ENCODE data around the gene TMED7.
"Not testable (repeated sequence)": the region's sequence is repeated elsewhere in the genome, so short reads cannot be mapped to it uniquely, and the experiment has no call there.

TMED7 gene

GRCh38 chr5:115625579-115626444 lies at the start of gene TMED7:
Gene TMED7, minus strand, starts transcription at chr5:115626036. Its CDS starts 244 bp downstream, at chr5:115625792.
- Histone ChIP-seq H3K4me3 (ENCODE audit: low read length) (peak within 1 kb of the TSS; percentile 96), H3K27ac (ENCODE audit: low read length) (no peak within 1 kb of the TSS), H3K36me3 (ENCODE audit: control insufficient read depth, insufficient read depth, low read length) (no peaks in the 10 kb centered on the region), H3K9me3 (ENCODE audit: control insufficient read depth, insufficient read depth, low read length) (no peaks in the 10 kb centered on the region), H3K4me1 (ENCODE audit: control insufficient read depth, insufficient read depth, low read length) (no peaks in the 10 kb centered on the region), H3K27me3 (ENCODE audit: control insufficient read depth, insufficient read depth, low read length) (no peaks in the 10 kb centered on the region)
- DNase-seq (ENCODE audit: low read depth, low spot score) = peak; percentile 88
- no CpG with 5 or more reads among the region's 77 CpGs for WGBS (ENCODE audit: insufficient coverage, insufficient read length)

DNA sequence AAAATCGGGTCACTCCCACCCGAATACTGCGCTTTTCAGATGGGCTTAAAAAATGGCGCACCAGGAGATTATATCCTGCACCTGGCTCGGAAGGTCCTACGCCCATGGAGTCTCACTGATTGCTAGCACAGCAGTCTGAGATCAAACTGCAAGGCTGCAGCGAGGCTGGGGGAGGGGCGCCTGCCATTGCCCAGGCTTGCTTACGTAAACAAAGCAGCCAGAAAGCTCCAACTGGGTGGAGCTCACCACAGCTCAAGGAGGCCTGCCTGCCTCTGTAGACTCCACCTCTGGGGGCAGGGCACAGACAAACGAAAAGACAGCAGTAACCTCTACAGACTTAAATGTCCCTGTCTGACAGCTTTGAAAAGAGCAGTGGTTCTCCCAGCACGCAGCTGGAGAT lies 48.9 kb upstream of the TMED7 start:
- DNase-seq (ENCODE audit: low read depth, low spot score) = not testable (repeated sequence)
- WGBS (ENCODE audit: insufficient coverage, insufficient read length) = no CpG with 5 or more reads among the region's 11 CpGs

DNA sequence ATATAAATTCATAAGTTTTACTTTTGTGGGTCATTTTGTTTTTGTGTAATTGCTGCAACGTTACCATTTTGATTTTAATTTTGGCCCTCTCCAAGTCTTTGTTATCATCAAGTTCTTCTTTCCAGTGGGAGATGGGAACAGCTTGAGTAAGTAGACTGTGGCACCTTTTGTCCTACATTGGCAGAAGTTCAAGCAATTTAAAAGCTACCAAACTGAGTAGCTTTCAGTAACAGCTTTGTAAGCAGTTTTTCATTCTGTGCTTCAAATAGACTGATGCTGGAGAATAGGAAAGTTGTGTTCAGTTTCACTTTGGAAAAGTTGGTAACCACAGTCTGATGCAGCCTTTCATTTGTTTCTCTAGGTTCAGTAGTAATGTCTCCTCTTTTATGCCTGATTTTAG lies 47.8 kb upstream of the TMED7 start:
- no CpG with 5 or more reads among the region's 1 CpG for WGBS (ENCODE audit: insufficient coverage, insufficient read length)
- H3K36me3 ChIP-seq (ENCODE audit: control insufficient read depth, insufficient read depth, low read length) = no peaks in the 10 kb centered on the region
- no peak overlapping the region for H3K27ac ChIP-seq (ENCODE audit: low read length)
- H3K4me3 ChIP-seq (ENCODE audit: low read length) = no peak overlapping the region
- no peaks in the 10 kb centered on the region for H3K27me3 ChIP-seq (ENCODE audit: control insufficient read depth, insufficient read depth, low read length)
- DNase-seq (ENCODE audit: low read depth, low spot score) = no peak
- no peaks in the 10 kb centered on the region for H3K4me1 ChIP-seq (ENCODE audit: control insufficient read depth, insufficient read depth, low read length)
- H3K9me3 ChIP-seq (ENCODE audit: control insufficient read depth, insufficient read depth, low read length) = no peaks in the 10 kb centered on the region

More for the DNA sequence above, 48.9 kb upstream of the TMED7 start:
- not testable (repeated sequence) for H3K4me3 ChIP-seq (ENCODE audit: low read length); H3K27me3 ChIP-seq (ENCODE audit: control insufficient read depth, insufficient read depth, low read length); H3K4me1 ChIP-seq (ENCODE audit: control insufficient read depth, insufficient read depth, low read length); H3K27ac ChIP-seq (ENCODE audit: low read length); H3K9me3 ChIP-seq (ENCODE audit: control insufficient read depth, insufficient read depth, low read length); H3K36me3 ChIP-seq (ENCODE audit: control insufficient read depth, insufficient read depth, low read length)

- Histone ChIP-seq H3K9me3 (ENCODE audit: control insufficient read depth, insufficient read depth, low read length) (no peaks in the 10 kb centered on the region), H3K4me3 (ENCODE audit: low read length) (no peak overlapping the region), H3K4me1 (ENCODE audit: control insufficient read depth, insufficient read depth, low read length) (no peaks in the 10 kb centered on the region), H3K27me3 (ENCODE audit: control insufficient read depth, insufficient read depth, low read length) (no peaks in the 10 kb centered on the region), H3K27ac (ENCODE audit: low read length) (no peak overlapping the region), H3K36me3 (ENCODE audit: control insufficient read depth, insufficient read depth, low read length) (no peaks in the 10 kb centered on the region)
- WGBS (ENCODE audit: insufficient coverage, insufficient read length) = no CpG with 5 or more reads among the region's 1 CpG
- DNase-seq (ENCODE audit: low read depth, low spot score) = no peak
Observed at GRCh38 chr5:115671939-115672338, 46.1 kb upstream of the TMED7 start.

DNA sequence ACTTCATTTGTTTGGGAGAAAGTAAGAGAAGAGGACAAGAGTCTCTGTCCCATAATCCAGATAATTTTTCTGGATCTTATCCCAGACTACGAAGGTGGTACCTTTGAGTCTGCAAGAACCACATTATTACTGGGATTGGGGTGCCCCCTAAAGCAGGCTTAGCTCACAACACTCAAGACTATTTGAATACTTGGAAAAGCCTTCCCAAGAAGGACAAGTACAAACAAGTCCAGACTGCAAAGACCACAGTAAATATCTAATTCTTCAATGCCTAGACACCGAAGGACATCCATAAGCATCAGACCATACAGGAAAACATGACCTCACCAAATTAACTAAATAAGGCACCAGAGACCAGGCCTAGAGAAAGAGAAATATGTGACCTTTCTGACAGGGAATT lies 40.2 kb upstream of the TMED7 start:
- no peaks in the 10 kb centered on the region for H3K27me3 ChIP-seq (ENCODE audit: control insufficient read depth, insufficient read depth, low read length)
- WGBS (ENCODE audit: insufficient coverage, insufficient read length) = no CpG with 5 or more reads among the region's 2 CpGs
- no peaks in the 10 kb centered on the region for H3K4me1 ChIP-seq (ENCODE audit: control insufficient read depth, insufficient read depth, low read length)
- H3K36me3 ChIP-seq (ENCODE audit: control insufficient read depth, insufficient read depth, low read length) = no peaks in the 10 kb centered on the region
- no peak overlapping the region for H3K4me3 ChIP-seq (ENCODE audit: low read length)
- no peak for DNase-seq (ENCODE audit: low read depth, low spot score)
- no peak overlapping the region for H3K27ac ChIP-seq (ENCODE audit: low read length)
- H3K9me3 ChIP-seq (ENCODE audit: control insufficient read depth, insufficient read depth, low read length) = no peaks in the 10 kb centered on the region

- Histone ChIP-seq H3K27me3 (ENCODE audit: control insufficient read depth, insufficient read depth, low read length) (no peaks in the 10 kb centered on the region), H3K4me3 (ENCODE audit: low read length) (no peak overlapping the region), H3K4me1 (ENCODE audit: control insufficient read depth, insufficient read depth, low read length) (no peaks in the 10 kb centered on the region), H3K36me3 (ENCODE audit: control insufficient read depth, insufficient read depth, low read length) (no peaks in the 10 kb centered on the region), H3K27ac (ENCODE audit: low read length) (no peak overlapping the region), H3K9me3 (ENCODE audit: control insufficient read depth, insufficient read depth, low read length) (no peaks in the 10 kb centered on the region)
- no peak for DNase-seq (ENCODE audit: low read depth, low spot score)
- no CpG with 5 or more reads among the region's 2 CpGs for WGBS (ENCODE audit: insufficient coverage, insufficient read length)
Observed at GRCh38 chr5:115661563-115661962, 35.7 kb upstream of the TMED7 start.

- H3K27ac ChIP-seq (ENCODE audit: low read length) = no peak overlapping the region
Observed at GRCh38 chr5:115661101-115661500, 35.3 kb upstream of the TMED7 start.

DNA sequence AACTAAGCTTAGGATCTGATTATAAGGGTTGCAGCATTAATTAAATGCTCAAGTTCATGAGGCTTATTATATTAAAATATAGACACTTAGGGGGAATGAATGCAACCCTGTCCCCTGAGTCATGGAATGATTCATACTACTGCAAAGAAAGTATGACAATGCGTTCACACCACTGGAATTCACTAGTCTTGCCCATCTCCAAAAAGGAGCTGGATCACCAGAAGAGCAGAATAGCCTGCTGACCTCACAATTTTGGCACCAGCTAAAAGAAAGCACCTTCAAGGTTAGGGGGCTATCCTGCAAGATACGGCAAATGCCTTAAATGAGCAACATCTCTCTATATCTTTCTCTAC lies 32.0 kb upstream of the TMED7 start:
- Histone ChIP-seq H3K27me3 (ENCODE audit: control insufficient read depth, insufficient read depth, low read length) (no peaks in the 10 kb centered on the region), H3K4me1 (ENCODE audit: control insufficient read depth, insufficient read depth, low read length) (no peaks in the 10 kb centered on the region), H3K36me3 (ENCODE audit: control insufficient read depth, insufficient read depth, low read length) (no peaks in the 10 kb centered on the region), H3K27ac (ENCODE audit: low read length) (no peak overlapping the region), H3K4me3 (ENCODE audit: low read length) (no peak overlapping the region), H3K9me3 (ENCODE audit: control insufficient read depth, insufficient read depth, low read length) (no peaks in the 10 kb centered on the region)
- WGBS (ENCODE audit: insufficient coverage, insufficient read length) = no CpG with 5 or more reads among the region's 2 CpGs
- no peak for DNase-seq (ENCODE audit: low read depth, low spot score)

More at GRCh38 chr5:115661101-115661500, 35.3 kb upstream of the TMED7 start:
- H3K9me3 ChIP-seq (ENCODE audit: control insufficient read depth, insufficient read depth, low read length) = no peaks in the 10 kb centered on the region
- no peak overlapping the region for H3K4me3 ChIP-seq (ENCODE audit: low read length)
- no peaks in the 10 kb centered on the region for H3K4me1 ChIP-seq (ENCODE audit: control insufficient read depth, insufficient read depth, low read length)
- no peak for DNase-seq (ENCODE audit: low read depth, low spot score)
- H3K36me3 ChIP-seq (ENCODE audit: control insufficient read depth, insufficient read depth, low read length) = no peaks in the 10 kb centered on the region
- WGBS (ENCODE audit: insufficient coverage, insufficient read length) = no CpG with 5 or more reads among the region's 4 CpGs
- H3K27me3 ChIP-seq (ENCODE audit: control insufficient read depth, insufficient read depth, low read length) = no peaks in the 10 kb centered on the region

GRCh38 chr5:115657125-115657880 lies 31.5 kb upstream of the TMED7 start:
- Histone ChIP-seq H3K9me3 (ENCODE audit: control insufficient read depth, insufficient read depth, low read length) (no peaks in the 10 kb centered on the region), H3K27me3 (ENCODE audit: control insufficient read depth, insufficient read depth, low read length) (no peaks in the 10 kb centered on the region), H3K27ac (ENCODE audit: low read length) (no peak overlapping the region), H3K4me3 (ENCODE audit: low read length) (no peak overlapping the region), H3K4me1 (ENCODE audit: control insufficient read depth, insufficient read depth, low read length) (no peaks in the 10 kb centered on the region), H3K36me3 (ENCODE audit: control insufficient read depth, insufficient read depth, low read length) (no peaks in the 10 kb centered on the region)
- WGBS (ENCODE audit: insufficient coverage, insufficient read length) = no CpG with 5 or more reads among the region's 2 CpGs
- no peak for DNase-seq (ENCODE audit: low read depth, low spot score)

DNA sequence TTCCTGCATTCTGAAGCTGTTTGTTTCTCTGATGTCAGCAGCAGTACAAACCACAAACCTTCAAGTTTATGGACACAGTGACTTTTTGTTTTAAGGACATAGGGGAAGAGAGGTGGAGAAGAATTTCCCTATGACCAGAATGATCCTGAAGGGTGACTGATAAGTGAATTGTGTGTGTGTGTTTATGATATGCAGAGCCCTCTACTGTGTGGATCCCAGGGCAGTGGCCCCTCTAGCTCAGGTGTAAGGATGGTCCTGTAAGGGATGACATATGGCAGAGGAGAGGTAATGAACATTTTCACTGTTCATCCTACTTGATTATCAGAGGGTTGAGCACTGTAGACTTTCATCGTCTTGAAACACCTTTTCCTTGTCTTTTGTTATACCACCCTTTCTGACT lies 30.6 kb upstream of the TMED7 start:
- Histone ChIP-seq H3K36me3 (ENCODE audit: control insufficient read depth, insufficient read depth, low read length) (no peaks in the 10 kb centered on the region), H3K27me3 (ENCODE audit: control insufficient read depth, insufficient read depth, low read length) (no peaks in the 10 kb centered on the region), H3K4me3 (ENCODE audit: low read length) (no peak overlapping the region), H3K9me3 (ENCODE audit: control insufficient read depth, insufficient read depth, low read length) (no peaks in the 10 kb centered on the region), H3K27ac (ENCODE audit: low read length) (no peak overlapping the region), H3K4me1 (ENCODE audit: control insufficient read depth, insufficient read depth, low read length) (no peaks in the 10 kb centered on the region)
- no peak for DNase-seq (ENCODE audit: low read depth, low spot score)
- no CpG with 5 or more reads among the region's 1 CpG for WGBS (ENCODE audit: insufficient coverage, insufficient read length)
